ENCODE results near the gene METTL8. TPM values are rescaled to one million over a fixed set of nuclear protein-coding genes. Genes with fewer than 3 reads are reported as not detected.

Gene METTL8
- total and polyA plus RNA-seq, 7 donors = 3.0 to 15.5 (median 10.8) TPM

DNA sequence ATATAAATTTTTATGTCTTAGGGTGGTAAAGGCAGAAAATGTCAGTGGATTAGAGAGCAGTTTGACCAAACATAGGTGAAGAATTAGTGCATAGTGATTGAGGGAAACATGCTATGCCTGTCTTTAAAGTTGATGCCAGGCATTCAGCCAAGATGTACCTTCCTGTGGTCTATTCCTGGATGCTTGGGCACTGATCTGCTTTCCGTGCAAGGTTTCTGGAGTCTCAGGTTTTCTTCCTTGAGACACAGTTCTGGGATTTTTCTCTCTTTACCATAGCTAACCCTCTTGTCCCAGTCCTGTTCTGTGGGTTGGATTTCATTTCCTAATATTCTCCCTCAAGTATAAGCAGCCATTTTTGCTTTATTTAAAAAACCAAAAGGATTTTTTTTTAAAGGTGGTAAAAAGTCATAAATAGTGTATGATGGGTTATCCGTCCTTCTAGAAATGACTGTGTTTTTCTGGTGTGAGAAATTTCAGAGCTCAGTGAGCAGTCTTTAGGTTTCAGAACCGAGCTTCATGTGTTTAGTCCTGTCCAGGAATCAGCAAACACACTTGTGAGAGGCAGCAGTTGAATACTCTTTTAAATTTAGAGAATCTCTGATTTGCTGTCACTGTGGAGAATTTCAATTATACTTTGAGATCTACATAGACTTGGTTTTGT is 45.5 kb upstream of the METTL8 start:
- Histone ChIP-seq H3K4me3 (no peak overlapping the region), H3K9me3 (no peaks in the 10 kb centered on the region), H3K36me3 (ENCODE audit: insufficient read depth in 1 of 2, low read depth in 1 of 2) (peaks cover 7 to 84% of the 10 kb centered on the region in 2 donors), H3K27ac (no peak overlapping the region), H3K4me1 (no peaks in the 10 kb centered on the region), H3K27me3 (ENCODE audit: insufficient read depth in 3 of 3, low read length in 2 of 3) (no peaks in the 10 kb centered on the region)
- DNase-seq = no peak
- intact Hi-C loops (cut with DNase I) = no loop called here
- no peak for ATAC-seq
- TF ChIP-seq, protein P1, sequence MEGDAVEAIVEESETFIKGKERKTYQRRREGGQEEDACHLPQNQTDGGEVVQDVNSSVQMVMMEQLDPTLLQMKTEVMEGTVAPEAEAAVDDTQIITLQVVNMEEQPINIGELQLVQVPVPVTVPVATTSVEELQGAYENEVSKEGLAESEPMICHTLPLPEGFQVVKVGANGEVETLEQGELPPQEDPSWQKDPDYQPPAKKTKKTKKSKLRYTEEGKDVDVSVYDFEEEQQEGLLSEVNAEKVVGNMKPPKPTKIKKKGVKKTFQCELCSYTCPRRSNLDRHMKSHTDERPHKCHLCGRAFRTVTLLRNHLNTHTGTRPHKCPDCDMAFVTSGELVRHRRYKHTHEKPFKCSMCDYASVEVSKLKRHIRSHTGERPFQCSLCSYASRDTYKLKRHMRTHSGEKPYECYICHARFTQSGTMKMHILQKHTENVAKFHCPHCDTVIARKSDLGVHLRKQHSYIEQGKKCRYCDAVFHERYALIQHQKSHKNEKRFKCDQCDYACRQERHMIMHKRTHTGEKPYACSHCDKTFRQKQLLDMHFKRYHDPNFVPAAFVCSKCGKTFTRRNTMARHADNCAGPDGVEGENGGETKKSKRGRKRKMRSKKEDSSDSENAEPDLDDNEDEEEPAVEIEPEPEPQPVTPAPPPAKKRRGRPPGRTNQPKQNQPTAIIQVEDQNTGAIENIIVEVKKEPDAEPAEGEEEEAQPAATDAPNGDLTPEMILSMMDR (IDR thresholded peaks at IDR 0.05) = no peak
- 66 to 84% (median 71%) methylated on average over 3 of the region's 3 CpGs for WGBS, 3 donors

DNA sequence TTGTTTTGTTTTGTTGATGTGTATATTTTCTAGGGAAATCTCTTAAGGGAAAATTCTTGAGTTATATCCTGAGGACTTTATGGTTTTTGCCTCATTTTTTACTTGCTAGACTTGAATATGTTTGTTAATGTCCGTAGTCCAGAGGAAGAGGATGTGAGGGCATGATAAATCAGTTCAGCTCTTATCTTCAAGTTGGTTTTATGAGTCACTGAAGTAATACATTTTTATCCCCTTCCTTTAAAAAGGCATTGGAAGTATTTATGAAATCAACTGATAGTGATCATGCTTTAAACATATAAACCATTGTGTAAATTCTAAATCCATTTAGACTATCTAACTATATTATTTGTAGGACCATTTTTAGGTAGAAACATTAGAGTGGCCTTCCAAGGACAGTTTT is 44.6 kb upstream of the METTL8 start:
- no peak for DNase-seq
- no peak overlapping the region for H3K4me3 ChIP-seq
- WGBS, 3 donors = 79 to 92% (median 85%) methylated on average over 1 of the region's 1 CpG
- no peaks in the 10 kb centered on the region for H3K4me1 ChIP-seq
- no peaks in the 10 kb centered on the region for H3K9me3 ChIP-seq
- no peak overlapping the region for H3K27ac ChIP-seq
- H3K36me3 ChIP-seq (ENCODE audit: insufficient read depth in 1 of 2, low read depth in 1 of 2) = peaks cover 7 to 93% of the 10 kb centered on the region in 2 donors
- H3K27me3 ChIP-seq (ENCODE audit: insufficient read depth in 3 of 3, low read length in 2 of 3) = no peaks in the 10 kb centered on the region
- intact Hi-C loops (cut with DNase I) = no loop called here
- TF ChIP-seq, protein P1 (IDR thresholded peaks at IDR 0.05) = no peak
- ATAC-seq = no peak

DNA sequence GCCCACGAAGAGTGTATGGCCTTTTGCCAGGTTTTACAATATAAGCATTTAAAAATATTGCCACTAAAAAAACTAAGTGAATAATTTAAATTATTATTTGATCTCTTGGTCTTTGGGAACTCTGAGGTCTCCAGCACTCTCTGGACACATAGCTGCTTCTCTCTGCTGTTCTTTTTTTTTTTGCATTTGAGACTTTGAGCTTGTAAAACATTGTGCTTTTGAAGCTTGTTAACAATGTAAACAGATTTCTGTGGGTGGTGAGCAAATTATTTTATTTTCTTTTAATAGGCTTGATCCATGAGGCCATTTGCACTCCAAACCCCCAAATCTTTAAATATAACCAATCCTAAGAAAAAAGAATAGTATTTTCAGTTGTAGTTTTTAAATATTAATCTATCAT is 42.2 kb upstream of the METTL8 start:
- Histone ChIP-seq H3K9me3 (no peaks in the 10 kb centered on the region), H3K27ac (no peak overlapping the region), H3K27me3 (ENCODE audit: insufficient read depth in 3 of 3, low read length in 2 of 3) (no peaks in the 10 kb centered on the region), H3K4me1 (no peaks in the 10 kb centered on the region), H3K36me3 (ENCODE audit: insufficient read depth in 1 of 2, low read depth in 1 of 2) (peaks cover 7 to 93% of the 10 kb centered on the region in 2 donors), H3K4me3 (no peak overlapping the region)
- TF ChIP-seq, protein P1 (IDR thresholded peaks at IDR 0.05) = no peak
- ATAC-seq (no peak), DNase-seq (no peak)
- intact Hi-C loops (cut with DNase I) = no loop called here
- 69 to 78% (median 71%) methylated on average over 1 of the region's 1 CpG for WGBS, 3 donors

DNA sequence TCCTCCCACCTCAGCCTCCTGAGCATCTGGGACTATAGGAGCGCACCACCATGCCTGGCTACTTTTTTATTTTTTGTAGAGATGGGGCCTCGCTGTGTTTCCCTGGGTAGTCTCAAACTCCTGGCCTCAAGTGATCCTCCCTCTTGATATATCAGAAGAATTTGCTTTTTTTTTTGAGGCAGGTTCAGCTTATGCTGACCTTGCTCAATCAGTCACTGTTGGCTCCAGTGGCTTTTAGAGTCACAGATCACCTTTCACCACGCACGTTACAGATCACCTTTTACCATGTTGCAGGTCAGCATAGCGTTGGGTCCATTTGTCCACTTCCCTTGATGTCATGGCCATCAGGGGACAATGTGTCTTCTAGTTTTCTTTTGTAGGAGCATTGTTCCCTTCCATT is 36.3 kb upstream of the METTL8 start:
- Histone ChIP-seq H3K27me3 (ENCODE audit: insufficient read depth in 3 of 3, low read length in 2 of 3) (no peaks in the 10 kb centered on the region), H3K4me3 (no peak overlapping the region), H3K9me3 (no peaks in the 10 kb centered on the region), H3K4me1 (no peaks in the 10 kb centered on the region), H3K36me3 (ENCODE audit: insufficient read depth in 1 of 2, low read depth in 1 of 2) (peaks cover 2 to 66% of the 10 kb centered on the region in 2 donors), H3K27ac (no peak overlapping the region)
- intact Hi-C loops (cut with DNase I) = no loop called here
- 84 to 98% (median 93%) methylated on average over 5 of the region's 5 CpGs for WGBS, 3 donors
- ATAC-seq = no peak
- no peak for DNase-seq
- TF ChIP-seq, protein P1 (IDR thresholded peaks at IDR 0.05) = no peak

DNA sequence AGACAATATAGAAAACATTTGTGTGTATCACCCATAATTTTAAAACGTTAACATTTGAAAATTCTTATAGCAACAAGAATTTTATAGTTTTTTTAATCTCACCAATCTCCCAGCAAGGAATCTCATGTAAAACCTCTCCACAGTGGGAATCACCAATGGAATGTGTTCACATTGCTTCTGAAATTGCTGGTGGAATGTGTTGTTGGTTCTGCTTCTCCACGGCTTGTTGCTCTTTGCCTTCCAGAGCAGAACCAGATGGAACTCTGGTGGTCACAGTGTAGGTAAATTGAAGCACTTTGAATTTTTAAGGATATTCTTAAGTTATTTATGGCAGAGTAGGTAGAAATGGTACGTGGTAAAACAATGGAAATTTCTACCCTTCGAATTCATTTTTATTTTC is 35.4 kb upstream of the METTL8 start:
- no peak for ATAC-seq
- DNase-seq = no peak
- peaks cover 0 to 57% of the 10 kb centered on the region in 2 donors for H3K36me3 ChIP-seq (ENCODE audit: insufficient read depth in 1 of 2, low read depth in 1 of 2)
- no peak overlapping the region for H3K4me3 ChIP-seq
- intact Hi-C loops (cut with DNase I) = no loop called here
- TF ChIP-seq, protein P1 (IDR thresholded peaks at IDR 0.05) = no peak
- H3K27me3 ChIP-seq (ENCODE audit: insufficient read depth in 3 of 3, low read length in 2 of 3) = no peaks in the 10 kb centered on the region
- WGBS, 3 donors = 65 to 73% (median 67%) methylated on average over 4 of the region's 4 CpGs
- no peaks in the 10 kb centered on the region for H3K9me3 ChIP-seq
- no peaks in the 10 kb centered on the region for H3K4me1 ChIP-seq
- H3K27ac ChIP-seq = no peak overlapping the region

All from psoas muscle (tissue), 8 donors.